Measurements from ENCODE around the gene PTPN3. TPM values are rescaled to one million over a fixed set of nuclear protein-coding genes. Genes with fewer than 3 reads are reported as not detected.

PTPN3 gene
- total and polyA plus RNA-seq, 2 experiments from 2014 or later, result 1.4 to 2.6 TPM

- no peak overlapping the region for H3K4me2 ChIP-seq
- H3K36me3 ChIP-seq (ENCODE audit: insufficient read depth), result no peaks in the 10 kb centered on the region
- H2AFZ ChIP-seq, result no peak overlapping the region
- H3K9me2 ChIP-seq (ENCODE audit: insufficient read depth), result no peaks in the 10 kb centered on the region
- H3K4me1 ChIP-seq (ENCODE audit: insufficient read depth), result peaks cover 19% of the 10 kb centered on the region
- no peak for ATAC-seq
- H3K9me3 Mint-ChIP-seq, result no peaks in the 10 kb centered on the region
- H3K27ac ChIP-seq (ENCODE audit: low read depth), result no peak overlapping the region
- H3K79me2 ChIP-seq (replicated peaks; ENCODE audit: insufficient read depth), result no peaks in the 10 kb centered on the region
- no peak for TF ChIP-seq CREB1 (CRISPR knock-in tag; IDR thresholded peaks at IDR 0.05; ENCODE audit: low read depth)
- no peak for TF ChIP-seq POLR2AphosphoS5 (IDR thresholded peaks at IDR 0.05; ENCODE audit: low read depth)
- no peak for TF ChIP-seq REST (IDR thresholded peaks at IDR 0.05; ENCODE audit: unreplicated experiment)
- no peak for TF ChIP-seq ETS1 (IDR thresholded peaks at IDR 0.05)
- no peak for TF ChIP-seq EZH2phosphoT487 (IDR thresholded peaks at IDR 0.05; ENCODE audit: unreplicated experiment)
- TF ChIP-seq ZNF114 (CRISPR knock-in tag; IDR thresholded peaks at IDR 0.05), result no peak
- no peak for TF ChIP-seq CTCF (conservative IDR thresholded peaks at IDR 0.05; ENCODE audit: low read depth in 2 of 2)
- TF ChIP-seq ZNF331 (CRISPR knock-in tag; IDR thresholded peaks at IDR 0.05; ENCODE audit: low read depth), result no peak
- no peak for TF ChIP-seq ZNF462 (CRISPR knock-in tag; IDR thresholded peaks at IDR 0.05)
- TF ChIP-seq STAT1 (IDR thresholded peaks at IDR 0.05; ENCODE audit: unreplicated experiment), result no peak
- H3K4me3 ChIP-seq, result no peak overlapping the region
- peaks cover 18% of the 10 kb centered on the region for H3K4me1 Mint-ChIP-seq
- no peaks in the 10 kb centered on the region for H4K20me1 ChIP-seq (replicated peaks; ENCODE audit: insufficient read depth)
- no peak overlapping the region for H3K27ac Mint-ChIP-seq
- H3K27me3 Mint-ChIP-seq (ENCODE audit: insufficient read depth, low read depth, poor library complexity), result peaks cover 3% of the 10 kb centered on the region
- H3F3A ChIP-seq (replicated peaks; ENCODE audit: low read depth), result no peaks in the 10 kb centered on the region
- DNase-seq (ENCODE audit: low spot score), result no peak
- no peaks in the 10 kb centered on the region for H3K36me3 Mint-ChIP-seq (ENCODE audit: low read depth)
- H3K4me3 Mint-ChIP-seq, result no peak overlapping the region
- no peaks in the 10 kb centered on the region for H3K27me3 ChIP-seq (ENCODE audit: insufficient read depth)
Observed at GRCh38 chr9:109456811-109457210, 41.3 kb downstream of the PTPN3 start.
